ENCODE results near the gene TAF1. TPM values are rescaled to one million over a fixed set of nuclear protein-coding genes. Genes with fewer than 3 reads are reported as not detected.

Gene TAF1
- total and polyA plus RNA-seq, 2 of the 8 experiments (the other 6 are each of a cell fraction or from before 2014, with no cell fraction given): 6.3 to 30.2 TPM

DNA sequence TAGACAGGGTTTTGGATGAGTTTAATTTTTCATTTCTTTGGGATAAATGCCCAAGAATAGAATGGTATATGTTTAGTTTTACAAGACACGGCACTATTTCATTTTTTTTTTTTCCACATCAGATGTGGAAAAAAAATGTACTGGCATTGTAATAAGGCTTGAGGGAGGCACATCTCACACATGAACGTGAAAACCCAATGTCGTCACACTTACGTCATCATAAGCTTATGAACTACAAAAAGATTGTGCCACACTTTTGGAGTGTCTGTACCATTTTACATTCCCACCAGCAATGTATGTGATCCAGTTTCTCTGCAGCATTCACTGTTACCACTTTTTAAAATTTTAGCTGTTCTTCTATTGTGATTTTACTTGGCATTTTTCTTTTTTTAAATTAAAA lies 74.2 kb downstream of the TAF1 start:
- H3K4me3 ChIP-seq (ENCODE audit: extremely low read depth in 1 of 4, insufficient read depth in 2 of 4, low read depth in 3 of 4, low read length in 4 of 4): no peak overlapping the region
- no peak overlapping the region for H2BK120ac ChIP-seq (replicated peaks; ENCODE audit: low read depth, low read length)
- H2AK5ac ChIP-seq (ENCODE audit: low read depth, low read length): no peak overlapping the region
- no peak overlapping the region for H3K23ac ChIP-seq (ENCODE audit: insufficient read length)
- H3K4me1 ChIP-seq (replicated peaks in 1 of 4; ENCODE audit: control insufficient read depth in 3 of 4, insufficient read depth in 4 of 4, low read length in 3 of 4): no peaks in the 10 kb centered on the region
- POLR2A ChIA-PET (ENCODE audit: partially characterized antibody): interaction anchor here (0.6 kb wide), 1 partner anchor 24 kb away, joined by 3 read pairs; no protein-coding TSS in a partner anchor
- CTCF ChIA-PET (ENCODE audit: partially characterized antibody): interaction anchor here (0.7 kb wide), 1 partner anchor 51 kb away, joined by 3 read pairs; no protein-coding TSS in a partner anchor
- H4K8ac ChIP-seq (ENCODE audit: extremely low read depth, insufficient read depth, low read length): no peak overlapping the region
- H2BK5ac ChIP-seq (ENCODE audit: low read depth, low read length): no peak overlapping the region
- no peak overlapping the region for H2BK15ac ChIP-seq (ENCODE audit: low read length)
- no peaks in the 10 kb centered on the region for H3K79me2 ChIP-seq (ENCODE audit: control insufficient read depth in 1 of 2, insufficient read depth in 2 of 2, low read length in 2 of 2)
- no peak overlapping the region for H2BK20ac ChIP-seq (ENCODE audit: low read length)
- no peak overlapping the region for H4K5ac ChIP-seq (ENCODE audit: insufficient read length, low read depth, low read length)
- no peak for FAIRE-seq
- TF ChIP-seq POU5F1 (IDR thresholded peaks at IDR 0.05; ENCODE audit: low read depth, low read length) (no peak), BCL11A (IDR thresholded peaks at IDR 0.05; ENCODE audit: low read depth in 2 of 2, low read length in 2 of 2) (no peak), YY1 (IDR thresholded peaks at IDR 0.05; ENCODE audit: low read depth, low read length) (no peak), TAF1 (IDR thresholded peaks at IDR 0.05; ENCODE audit: low read depth, low read length) (no peak), POLR2AphosphoS5 (IDR thresholded peaks at IDR 0.05; ENCODE audit: low read depth, low read length) (no peak), RXRA (IDR thresholded peaks at IDR 0.05; ENCODE audit: insufficient read depth, low read depth, low read length) (no peak), SP1 (IDR thresholded peaks at IDR 0.05; ENCODE audit: low read depth, low read length) (no peak), CTBP2 (IDR thresholded peaks at IDR 0.05; ENCODE audit: borderline replicate concordance, insufficient read depth, insufficient read length, low read length) (no peak), CREB1 (IDR thresholded peaks at IDR 0.05) (no peak), BACH1 (IDR thresholded peaks at IDR 0.05; ENCODE audit: low read length) (no peak), TBP (IDR thresholded peaks at IDR 0.05; ENCODE audit: low read depth, low read length) (no peak), TAF7 (optimal IDR thresholded peaks at IDR 0.05; ENCODE audit: borderline replicate concordance, low read depth, low read length) (no peak), MAFK (IDR thresholded peaks at IDR 0.05; ENCODE audit: low read depth, low read length) (no peak)
- DNase-seq (ENCODE audit: low read depth in 1 of 2, low spot score in 2 of 2): no peak
- H3K79me1 ChIP-seq (ENCODE audit: low read depth, low read length): no peaks in the 10 kb centered on the region
- H4K20me1 ChIP-seq (replicated peaks in 1 of 2; ENCODE audit: control insufficient read depth in 1 of 2, insufficient read depth in 2 of 2, low read length in 2 of 2): no peaks in the 10 kb centered on the region
- no peak overlapping the region for H3K18ac ChIP-seq (ENCODE audit: extremely low read depth, low read length)
- no peak overlapping the region for H3K4me2 ChIP-seq (ENCODE audit: insufficient read depth in 1 of 2, low read depth in 2 of 2, low read length in 2 of 2)
- no peak overlapping the region for H3K9ac ChIP-seq (replicated peaks in 1 of 4; ENCODE audit: extremely low read depth in 1 of 4, low read depth in 3 of 4, low read length in 3 of 4)
- no peak overlapping the region for H2AFZ ChIP-seq (ENCODE audit: low read length)
- no peaks in the 10 kb centered on the region; the same call in 1 of the 2 replicates for H3K23me2 ChIP-seq (ENCODE audit: low read depth, low read length)
- no peaks in the 10 kb centered on the region for H3K9me3 ChIP-seq (ENCODE audit: insufficient read depth in 2 of 2, low read depth in 1 of 2, low read length in 1 of 2)
- H3K27ac ChIP-seq (ENCODE audit: low read depth, low read length): no peak overlapping the region
- H3K56ac ChIP-seq (replicated peaks; ENCODE audit: insufficient read length, low read depth, low read length): no peak overlapping the region
- no peak overlapping the region for H3K4ac ChIP-seq (replicated peaks; ENCODE audit: insufficient read length, low read depth, low read length)
- no peak overlapping the region for H2BK12ac ChIP-seq (ENCODE audit: low read depth, low read length)
- WGBS, 2 experiments (ENCODE audit: extremely low coverage in 1 of 2, insufficient coverage in 1 of 2, insufficient read length in 1 of 2, insufficient replicate concordance in 2 of 2, low coverage in 1 of 2, low lambda C conversion rate in 2 of 2, missing lambda C conversion rate in 1 of 2): 90% methylated on average over 4 of the region's 4 CpGs; no CpG with 5 or more reads in 1 of the 2 experiments
- no peaks in the 10 kb centered on the region for H3K27me3 ChIP-seq (replicated peaks in 1 of 4; ENCODE audit: control insufficient read depth in 3 of 4, extremely low read depth in 1 of 4, insufficient read depth in 3 of 4, low read length in 3 of 4)
- peaks cover 0 to 8% (median under 1%) of the 10 kb centered on the region in 4 experiments; a peak in 4 of 8 replicates for H3K36me3 ChIP-seq (ENCODE audit: control insufficient read depth in 2 of 4, insufficient read depth in 4 of 4, low read length in 3 of 4)
- H4K91ac ChIP-seq (replicated peaks; ENCODE audit: insufficient read length, low read length): no peak overlapping the region
- no peak overlapping the region for H3K14ac ChIP-seq (ENCODE audit: insufficient read length)

Data from H1 (cell line).